Omental fat pad (tissue), 4 donors: Measurements from ENCODE around the gene EIF2S2. TPM values are rescaled to one million over a fixed set of nuclear protein-coding genes. Genes with fewer than 3 reads are reported as not detected.
A peak's percentile ranks its signal among the peaks of the same experiment; 100 is the strongest.

ENCODE experiments used
- ATAC-seq: fragments of 150-250 bp; one replicate; pipeline ENCODE4 v1.9.1; 2016; ENCODE audit warnings: mild to moderate bottlenecking, moderate library complexity; ENCODE audit not compliant: low FRiP score
- DNase-seq: peaks from one replicate; pipeline ENCODE4 v3.0.0-alpha.2; 2019; ENCODE audit warnings: low spot score
- CTCF ChIP-seq, 3 donors: fragments of 450-650 bp; IDR thresholded peaks; one replicate each; pipeline ENCODE4 v1.5.1; 2016 to 2017; ENCODE audit warnings: antibody characterized with exemption in 3 of 3, mild to moderate bottlenecking in 3 of 3, moderate library complexity in 2 of 3
- total RNA-seq, 4 donors: library from RNA; depleted of rRNA; stranded (reverse); fragments of >200 nt; gene quantifications; one replicate each; pipeline ENCODE4 v1.1.0, GENCODE V29; 2016

Gene EIF2S2
- total RNA-seq, 4 donors from 2014 or later: 39.2 to 64.8 (median 51.7) TPM

DNA sequence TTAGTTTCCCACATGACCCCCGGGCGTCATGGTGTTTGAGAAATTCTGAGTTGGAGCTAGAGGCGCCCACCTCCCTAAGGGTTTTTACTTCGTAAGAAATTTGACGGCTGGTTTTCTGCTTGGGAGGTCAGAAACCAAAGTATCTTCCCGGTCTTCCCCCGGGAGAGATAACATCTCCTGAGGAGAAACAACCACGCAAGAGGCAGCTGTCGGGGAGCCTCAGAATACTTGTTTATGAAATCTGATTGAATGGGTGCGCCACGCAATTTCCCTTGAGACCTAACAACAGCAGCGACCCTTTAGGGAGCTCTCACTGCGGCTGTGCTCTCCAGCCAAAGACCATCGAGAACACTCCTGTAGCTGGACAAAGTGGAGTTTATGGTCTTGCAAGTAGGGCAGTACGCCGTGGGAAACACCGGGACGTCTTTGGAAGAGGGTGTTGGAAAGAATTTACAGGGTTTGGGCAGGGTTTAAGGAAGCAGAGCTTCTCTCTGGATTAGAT is 608 bp upstream of the EIF2S2 start:
- ATAC-seq (peak; percentile 10), DNase-seq (peak; percentile 35)
- TF ChIP-seq CTCF (IDR thresholded peaks at IDR 0.05): no peak

GRCh38 chr20:34110745-34111641 is 1.1 kb downstream of the EIF2S2 start:
- peak; percentile 50 for ATAC-seq
- TF ChIP-seq CTCF (IDR thresholded peaks at IDR 0.05): no peak
- no peak for DNase-seq

DNA sequence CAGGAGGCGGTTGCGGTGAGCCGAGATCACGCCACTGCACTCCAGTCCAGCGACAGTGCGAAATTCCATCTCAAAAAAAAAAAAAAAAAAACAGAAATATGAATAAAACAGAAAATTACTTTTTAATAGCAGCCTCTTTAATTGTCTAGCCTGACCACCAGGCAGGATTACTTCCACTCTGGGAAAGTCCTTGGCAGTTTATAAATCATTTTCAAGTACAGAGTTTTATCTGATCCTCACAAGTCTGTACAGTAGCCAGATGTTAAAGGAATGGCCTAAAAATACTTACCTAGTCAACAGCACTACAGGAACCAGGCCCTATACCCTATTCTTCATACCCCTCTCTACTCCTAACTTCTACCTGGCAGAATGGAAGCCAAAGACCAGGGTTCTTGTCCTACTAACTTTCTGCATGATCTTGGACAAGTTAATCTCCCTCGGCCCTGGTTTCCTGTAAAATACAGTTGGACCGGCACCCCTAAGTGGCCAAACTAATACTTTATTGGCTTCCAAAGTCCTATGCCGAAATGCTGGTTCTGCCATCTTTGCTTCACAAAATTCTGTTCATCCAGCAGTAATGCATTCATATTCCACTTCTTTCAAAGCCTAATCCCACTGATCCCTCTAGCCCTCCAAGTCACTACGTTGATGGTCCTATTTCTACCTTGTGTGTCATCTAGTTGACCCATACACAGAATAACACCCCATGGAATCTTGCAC is 1.9 kb downstream of the EIF2S2 start:
- ATAC-seq (no peak), DNase-seq (no peak)
- no peak for TF ChIP-seq CTCF (IDR thresholded peaks at IDR 0.05)

- TF ChIP-seq CTCF (IDR thresholded peaks at IDR 0.05): no peak
- DNase-seq: no peak
- no peak for ATAC-seq
Observed at GRCh38 chr20:34109442-34109841, 2.6 kb downstream of the EIF2S2 start.

GRCh38 chr20:34108616-34109174 is 3.3 kb downstream of the EIF2S2 start:
- no peak for TF ChIP-seq CTCF (IDR thresholded peaks at IDR 0.05)
- ATAC-seq: no peak
- no peak for DNase-seq

DNA sequence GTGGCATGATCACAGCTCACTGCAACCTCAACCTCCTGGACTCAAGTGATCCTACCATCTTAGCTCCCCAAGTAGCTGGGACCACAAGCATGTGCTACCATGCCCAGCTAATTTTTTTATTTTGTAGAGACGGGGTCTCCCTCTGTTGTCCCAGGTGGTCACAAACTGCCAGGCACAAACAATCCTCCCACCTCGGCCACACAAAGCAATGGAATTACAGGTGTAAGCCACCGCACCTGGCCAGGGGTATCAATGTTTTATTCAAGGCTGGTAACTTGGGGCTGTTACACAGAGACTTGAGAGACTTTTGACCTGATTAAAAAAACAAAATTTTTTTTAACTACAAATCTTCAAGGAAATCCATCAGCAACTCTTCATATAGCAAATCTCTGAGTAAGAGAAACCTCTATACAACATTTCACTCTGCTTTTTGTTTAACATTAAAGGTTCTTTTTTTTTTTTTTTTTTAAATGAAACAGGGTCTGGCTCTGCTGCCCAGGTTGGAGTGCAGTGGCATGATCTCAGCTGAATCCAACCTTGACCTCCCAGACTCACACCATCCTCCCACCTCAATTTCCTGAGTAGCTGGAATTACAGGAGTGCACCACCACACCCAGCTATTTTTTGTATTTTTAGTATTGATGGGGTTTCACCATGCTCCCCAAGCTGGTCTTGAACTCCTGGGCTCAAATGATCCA is 5.9 kb downstream of the EIF2S2 start:
- DNase-seq: no peak
- TF ChIP-seq CTCF (IDR thresholded peaks at IDR 0.05): no peak
- ATAC-seq: no peak
